GM19455 (cell line): Measurements from ENCODE around the gene COMT.

Experiments used
- ATAC-seq: cut with Tn5 transposase; IDR thresholded peaks from one replicate; pipeline ENCODE4 v1.9.1; 2021; ENCODE audit not compliant: unreplicated experiment

The COMT gene

DNA sequence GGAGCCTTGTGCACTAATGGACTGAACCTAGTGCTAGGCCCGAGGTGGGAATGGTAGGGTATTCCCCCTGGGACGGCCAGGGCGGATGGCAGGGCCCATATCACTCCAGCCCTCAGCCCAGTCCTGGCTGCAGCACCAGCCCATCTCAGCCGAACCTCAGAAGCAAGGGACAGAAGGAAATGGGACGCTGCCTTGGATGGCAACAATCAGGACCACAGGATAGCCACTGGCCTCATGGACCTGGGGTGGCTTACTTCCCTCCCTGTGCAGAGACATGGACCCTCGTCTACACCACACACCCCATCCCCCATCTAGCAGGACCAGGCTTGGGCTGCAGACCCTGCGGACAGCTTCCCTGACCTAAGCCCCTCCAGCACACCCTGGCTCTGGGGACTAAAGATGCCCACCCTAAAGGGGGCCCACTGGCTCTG is 50.9 kb downstream of the COMT start:
- no peak for ATAC-seq

DNA sequence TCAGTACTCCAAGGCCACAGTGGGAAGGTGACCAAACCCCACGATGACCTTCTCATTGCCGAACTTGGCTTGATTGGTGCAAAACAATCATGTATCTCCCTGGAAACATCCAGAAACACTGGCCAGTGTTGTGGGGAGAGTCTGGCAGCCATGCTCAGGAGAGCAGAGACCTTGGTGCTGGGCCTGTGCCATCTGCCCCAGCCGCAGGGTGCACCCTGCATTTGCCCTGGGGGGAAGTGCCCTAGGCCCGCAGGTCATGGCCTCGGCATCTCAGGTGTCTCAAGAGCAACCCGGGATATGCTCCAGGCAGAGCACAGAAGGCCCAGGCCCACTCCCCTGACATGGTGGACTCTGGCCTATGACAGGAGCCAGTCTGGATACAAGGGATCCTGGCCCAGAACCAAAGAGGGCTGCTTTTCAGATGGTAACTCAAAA is 51.4 kb downstream of the COMT start:
- no peak for ATAC-seq

DNA sequence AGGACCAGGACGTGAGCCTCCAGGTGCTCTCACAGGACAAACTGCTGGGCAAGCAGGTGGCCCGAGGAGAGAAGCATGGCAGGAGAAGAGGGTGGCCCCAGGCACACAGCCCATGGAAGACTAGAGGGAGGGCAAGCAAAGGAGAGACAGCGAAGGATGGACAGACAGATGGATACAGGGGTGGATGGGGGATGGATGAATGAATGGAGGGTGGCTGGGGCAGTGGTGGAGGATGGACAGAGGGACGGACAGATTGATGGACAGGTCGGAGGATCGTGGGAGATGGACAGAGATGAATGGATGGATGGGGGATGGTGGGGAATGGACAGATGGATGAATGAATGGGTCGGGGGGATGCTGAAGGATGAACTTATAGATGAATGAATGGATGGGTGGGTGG is 52.4 kb downstream of the COMT start:
- ATAC-seq: no peak

DNA sequence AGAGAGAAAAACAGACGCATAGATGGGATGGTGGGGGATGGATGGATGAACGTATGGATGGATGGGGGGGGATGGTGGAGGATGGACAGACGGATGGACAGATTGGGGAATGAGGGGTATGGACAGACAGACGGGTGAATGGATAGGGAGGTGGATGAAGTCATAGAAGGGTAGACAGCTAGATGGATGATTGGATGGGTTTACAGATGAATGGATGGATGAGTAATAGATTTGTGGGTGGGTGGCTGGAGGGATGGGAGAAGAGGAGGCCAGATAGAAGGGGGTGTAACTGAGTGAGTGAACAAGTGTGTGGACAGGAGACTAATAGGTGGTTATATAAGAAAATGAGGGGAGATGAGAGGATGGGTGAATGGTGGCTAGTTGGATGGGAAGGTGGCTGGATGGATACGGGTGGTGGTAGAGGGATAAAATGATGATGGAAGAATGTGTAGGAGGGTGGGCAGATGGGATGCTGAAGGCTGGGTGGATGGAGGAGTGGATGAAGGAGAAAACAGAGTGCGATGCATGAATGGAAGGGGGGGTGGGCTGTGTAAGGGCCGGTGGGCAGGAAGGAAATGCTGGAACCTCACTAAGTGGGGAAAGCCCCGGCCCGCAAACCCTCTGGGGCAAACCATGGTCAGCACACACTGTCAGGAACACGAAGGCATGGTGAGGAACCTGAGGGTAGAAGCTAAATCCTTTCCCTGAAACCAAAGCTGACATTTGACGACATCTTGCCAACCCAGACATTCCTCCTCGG is 53.5 kb downstream of the COMT start:
- no peak for ATAC-seq

DNA sequence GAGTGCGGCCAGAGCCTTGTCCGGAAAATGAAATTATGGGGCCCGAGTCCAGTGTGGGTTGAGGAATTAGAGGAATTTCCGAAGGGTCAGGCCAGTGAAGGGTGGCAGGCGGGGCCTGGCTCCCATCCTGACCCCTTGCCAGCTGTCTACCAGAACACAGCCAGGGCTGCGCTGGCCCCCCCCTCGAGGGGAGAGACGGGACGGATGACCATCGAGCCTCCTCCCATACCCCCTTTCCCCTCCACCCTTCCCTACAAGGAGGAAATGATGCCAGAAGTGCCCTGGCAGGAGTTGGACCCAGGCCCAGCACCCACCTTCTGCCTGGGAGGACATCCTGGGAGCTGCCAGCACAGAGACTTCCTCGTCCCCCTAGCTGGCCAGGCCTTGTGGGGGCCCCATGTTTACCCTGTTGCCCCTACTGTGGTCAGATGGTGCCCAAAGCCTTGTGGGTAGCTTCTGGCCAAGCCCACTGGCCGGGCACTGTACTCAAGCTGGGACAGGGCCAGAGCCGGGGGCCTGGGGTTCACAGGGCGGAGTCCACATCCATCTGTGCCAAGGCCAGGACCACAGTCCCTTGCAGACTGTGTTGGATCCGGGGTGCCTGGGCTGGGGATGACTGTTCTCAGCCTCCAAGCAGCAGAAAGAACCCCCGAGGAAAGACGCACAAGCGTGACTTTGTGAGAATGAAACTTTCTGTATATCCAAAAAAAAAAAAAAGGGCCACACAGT is 54.2 kb downstream of the COMT start:
- no peak for ATAC-seq

DNA sequence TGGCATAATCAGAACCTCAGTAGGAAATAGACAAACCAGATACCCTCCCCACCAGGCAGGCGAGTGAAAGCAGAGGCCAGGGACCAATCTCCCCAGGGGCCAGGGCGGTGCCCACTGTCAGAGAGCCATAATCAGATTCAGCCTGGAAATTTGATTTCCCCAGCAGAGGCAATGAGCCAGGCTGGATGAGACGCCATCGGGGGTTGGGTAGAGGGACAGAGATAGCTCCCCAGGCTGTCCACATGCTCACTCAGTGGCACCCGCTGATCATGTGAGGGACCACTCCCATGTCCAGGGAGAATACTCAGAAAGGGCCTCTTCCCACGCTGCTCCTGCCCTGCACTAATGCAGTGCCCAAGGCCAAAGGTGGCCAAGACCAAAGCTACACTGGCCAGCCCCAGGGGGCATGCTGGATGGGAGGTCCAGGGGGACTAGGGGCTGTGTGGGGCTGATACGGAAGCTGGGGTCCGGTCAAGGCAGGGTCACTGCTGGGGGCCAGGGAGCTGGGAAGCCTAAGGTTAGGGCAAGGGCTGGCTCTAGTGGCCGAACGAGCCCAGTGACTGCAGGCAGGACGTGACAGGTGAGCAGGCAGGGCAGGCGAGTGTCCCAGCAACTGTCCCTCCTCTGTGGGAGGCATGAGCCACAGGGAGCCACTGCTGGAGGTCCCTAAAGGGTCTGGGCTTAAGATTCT is 55.3 kb downstream of the COMT start:
- ATAC-seq: no peak

DNA sequence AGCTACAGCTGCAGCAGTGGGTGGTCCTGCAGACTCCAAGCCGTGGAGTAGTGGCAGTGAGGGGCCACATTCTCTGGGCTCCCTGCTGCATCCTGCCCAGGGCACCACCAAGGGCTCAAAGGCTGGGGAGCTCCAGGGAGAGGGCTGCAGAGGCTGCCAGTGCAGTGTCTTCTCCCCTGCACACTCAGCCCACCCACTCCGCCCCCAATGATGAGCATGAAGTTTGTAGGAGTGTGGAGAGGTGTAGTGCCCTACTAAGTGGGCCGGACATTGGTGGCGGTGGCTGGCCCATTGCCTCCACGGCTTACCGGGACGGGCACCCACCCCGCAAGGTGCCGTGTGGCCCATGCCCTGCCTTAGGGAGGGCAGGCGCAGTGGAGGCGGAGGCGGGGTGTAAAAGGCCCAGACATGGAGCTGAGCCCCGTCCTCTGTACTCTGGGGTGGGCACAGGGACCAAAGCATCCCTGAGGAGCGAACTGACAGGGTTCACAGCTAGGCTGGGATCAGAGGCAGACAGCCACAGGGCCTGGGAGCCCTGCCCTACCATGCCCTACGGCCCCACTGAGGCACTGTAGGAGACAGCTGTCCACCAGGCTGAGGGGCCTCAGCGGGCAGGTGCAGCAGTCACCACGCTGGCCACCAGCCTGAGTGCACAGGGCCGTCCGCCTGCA is 56.1 kb downstream of the COMT start:
- no peak for ATAC-seq

DNA sequence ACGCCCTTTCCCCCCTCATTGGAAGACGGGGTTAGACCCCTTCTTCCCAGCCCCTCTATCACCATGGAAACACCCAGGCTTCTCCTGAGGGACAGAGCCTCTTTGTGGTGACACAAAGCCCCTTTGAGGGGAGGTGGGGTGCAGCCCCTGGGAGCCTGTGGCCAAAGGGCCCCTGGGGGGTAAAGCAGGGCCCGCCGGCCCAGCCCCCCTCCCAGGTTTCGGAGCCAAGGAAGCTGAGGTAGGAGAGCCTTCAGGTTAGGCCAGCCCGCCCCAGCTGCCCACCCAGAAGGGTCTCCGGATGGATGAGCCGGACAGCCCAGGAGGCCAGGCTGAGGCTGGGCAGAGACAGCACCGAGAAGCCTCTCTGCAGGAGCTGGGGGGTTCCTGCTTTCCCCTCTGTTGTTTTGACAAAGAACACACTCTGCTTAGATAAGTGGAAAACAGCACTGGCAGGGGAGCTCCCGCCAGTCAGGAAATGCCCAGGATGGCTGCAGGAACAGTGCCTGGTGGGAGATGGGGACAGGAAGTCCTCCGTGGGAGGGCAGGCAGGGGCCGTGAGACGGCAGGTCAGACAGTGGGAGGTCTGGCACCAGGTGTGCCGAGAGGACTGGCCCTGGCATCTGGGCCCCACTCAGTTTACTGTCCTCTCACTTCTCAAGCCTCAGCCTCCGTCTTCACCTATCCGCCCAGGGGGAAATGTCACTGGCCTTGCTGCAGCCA is 56.8 kb downstream of the COMT start:
- no peak for ATAC-seq

DNA sequence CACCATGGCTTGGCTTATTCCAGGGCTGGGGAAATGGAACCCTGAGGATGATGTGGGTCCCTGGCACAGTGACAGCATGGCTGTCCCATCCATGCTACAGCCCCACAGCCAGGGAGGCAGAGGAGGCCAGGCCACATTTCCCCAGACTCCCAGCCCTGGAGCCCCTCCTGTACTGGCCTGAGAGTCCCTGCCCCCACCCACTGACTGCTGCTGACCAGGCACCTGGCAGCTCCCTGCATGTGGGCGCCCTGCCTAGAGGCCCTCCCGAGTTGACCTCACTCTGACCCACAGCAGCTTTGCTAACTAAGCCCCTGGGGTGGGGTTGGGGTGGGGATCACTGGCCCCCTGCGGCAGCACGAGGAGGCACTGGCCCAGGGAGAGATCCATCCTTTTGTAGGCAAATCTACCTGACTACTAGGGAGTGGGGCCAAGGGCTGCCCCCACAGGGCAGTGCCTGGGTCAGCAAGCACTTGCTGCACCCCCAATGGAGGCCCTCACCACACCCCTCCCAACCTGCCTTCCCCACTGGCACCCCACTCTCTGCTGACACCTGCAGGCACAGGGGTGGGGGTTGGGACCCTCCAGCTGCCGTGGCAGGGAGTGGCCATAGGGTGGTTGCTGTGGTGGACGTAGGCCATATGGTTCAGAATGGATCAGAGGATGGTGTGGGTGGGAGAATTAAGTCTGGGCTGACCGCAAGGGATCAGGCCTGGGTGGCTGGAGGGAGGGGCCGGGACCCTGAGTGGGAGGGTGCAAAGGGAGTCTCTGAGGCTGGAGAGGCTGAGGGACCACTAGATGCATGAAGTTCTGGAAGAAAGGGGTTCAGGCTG is 57.6 kb downstream of the COMT start:
- ATAC-seq: no peak

DNA sequence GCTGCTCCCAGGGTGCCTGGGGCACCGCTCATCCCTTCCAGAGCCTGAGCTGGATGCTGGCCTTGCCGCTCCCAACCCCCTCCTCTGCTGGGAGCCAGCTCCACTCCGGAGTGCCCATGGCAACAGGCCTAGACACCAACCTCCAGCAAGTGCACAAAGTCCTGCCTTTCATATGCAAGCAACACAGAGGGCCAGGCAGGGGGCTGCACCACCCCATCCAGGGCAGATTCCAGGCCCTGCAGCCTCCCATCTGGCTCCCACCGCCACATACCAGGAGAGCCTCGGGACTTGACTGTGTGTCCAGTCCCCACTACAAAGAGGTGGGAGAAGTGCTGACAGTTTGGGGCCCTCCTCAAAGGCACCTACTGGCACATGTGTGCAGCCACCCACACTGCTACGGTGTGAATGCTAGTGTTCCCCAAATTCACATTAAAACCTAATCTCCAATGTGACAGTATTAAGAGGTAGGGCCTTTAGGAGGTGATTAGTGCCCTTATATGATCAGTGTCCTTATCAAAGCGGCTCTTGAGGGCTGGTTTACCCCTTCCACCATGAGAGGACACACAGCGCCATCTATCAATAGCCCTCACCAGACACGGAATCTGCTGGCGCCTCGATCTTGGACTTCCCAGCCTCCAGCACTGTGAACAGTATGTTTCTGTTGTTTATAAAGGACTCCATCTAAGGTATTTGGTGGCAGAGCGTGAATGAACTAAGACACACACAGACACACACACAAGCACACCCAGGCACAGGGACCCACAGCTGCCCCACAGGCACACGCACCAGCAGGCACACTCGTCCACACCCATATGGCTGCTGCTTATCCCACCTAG is 58.9 kb downstream of the COMT start:
- ATAC-seq: no peak

DNA sequence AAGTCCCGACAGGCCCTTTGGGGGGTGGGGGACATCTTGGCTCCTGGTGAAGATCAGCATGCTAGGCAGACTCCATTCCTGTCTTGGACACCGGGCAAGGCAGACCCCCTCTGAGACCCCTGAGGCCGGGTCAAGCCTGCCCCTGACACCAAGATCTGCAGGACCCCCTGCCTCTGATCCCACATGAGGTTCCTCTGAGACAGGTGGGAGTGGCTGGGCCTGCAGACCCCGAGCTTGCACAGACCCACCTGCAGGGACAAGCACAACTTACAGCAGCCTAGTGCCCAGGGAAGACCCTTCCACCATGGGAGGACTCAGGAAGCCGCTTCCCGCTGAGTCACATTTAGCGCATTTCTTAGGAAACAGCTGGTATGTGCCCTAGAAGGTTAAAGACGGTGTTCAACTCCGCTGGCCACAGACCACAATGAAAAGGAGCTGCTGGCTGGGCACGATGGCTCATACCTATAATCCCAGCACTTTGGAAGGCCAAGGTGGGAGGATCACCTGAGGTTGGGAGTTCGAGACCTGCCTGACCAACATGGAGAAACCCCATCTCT is 59.6 kb downstream of the COMT start:
- no peak for ATAC-seq

DNA sequence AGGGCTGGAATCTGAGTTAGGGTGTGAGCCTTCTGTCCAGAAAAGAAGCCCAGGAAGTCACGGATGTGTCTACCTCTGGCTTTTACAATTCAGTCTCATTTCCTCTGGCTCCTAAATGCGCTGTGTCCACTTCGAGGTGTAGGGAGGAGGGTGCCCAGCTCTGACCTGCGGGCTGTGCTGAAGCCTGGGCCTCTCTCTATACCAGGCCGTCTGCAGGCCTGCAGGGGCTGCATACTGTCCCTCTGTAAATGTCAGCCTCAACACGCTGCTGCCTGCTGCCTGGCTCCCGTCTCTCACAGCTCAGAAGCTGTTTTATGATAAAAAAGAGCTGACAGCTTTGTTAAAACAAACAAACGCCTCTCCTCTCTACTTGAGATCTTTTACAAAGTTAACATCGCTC is 60.6 kb downstream of the COMT start:
- ATAC-seq: no peak

DNA sequence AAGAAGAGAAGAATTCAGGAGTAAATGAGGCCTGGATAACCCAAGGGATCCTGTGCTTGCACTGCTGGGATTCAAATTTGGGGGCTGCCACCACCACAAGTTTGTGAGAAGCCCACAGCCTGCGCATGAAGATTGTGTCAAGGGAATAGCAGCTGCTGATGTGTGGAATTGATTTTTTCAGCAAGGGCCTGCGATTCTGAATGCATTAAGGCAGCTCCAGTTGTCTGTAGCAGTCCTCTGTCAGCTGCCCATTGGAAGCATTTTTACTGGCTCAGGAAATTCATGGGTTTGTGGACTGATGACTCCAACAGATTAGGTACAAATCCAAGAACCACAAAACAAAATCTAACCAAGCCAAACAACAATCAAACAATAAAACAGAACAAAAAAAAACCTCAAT is 61.1 kb downstream of the COMT start:
- no peak for ATAC-seq

DNA sequence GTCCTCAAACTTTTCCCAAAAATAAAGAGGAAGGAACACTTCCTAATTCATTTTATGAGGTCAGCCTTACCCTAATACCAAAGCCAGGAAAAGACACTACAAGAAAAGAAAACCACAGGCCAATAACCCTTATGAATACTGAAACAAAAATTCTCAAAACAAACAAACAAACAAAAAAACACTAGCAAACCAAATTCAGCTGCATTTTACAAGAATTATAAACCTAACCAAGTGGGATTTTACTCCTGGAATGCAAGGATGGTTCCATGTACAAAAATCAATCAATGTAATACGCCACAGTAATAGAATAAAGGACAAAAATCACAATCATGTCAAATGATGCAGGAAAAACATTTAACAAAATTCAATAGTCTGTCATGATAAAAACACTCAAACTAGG is 61.7 kb downstream of the COMT start:
- ATAC-seq: no peak

DNA sequence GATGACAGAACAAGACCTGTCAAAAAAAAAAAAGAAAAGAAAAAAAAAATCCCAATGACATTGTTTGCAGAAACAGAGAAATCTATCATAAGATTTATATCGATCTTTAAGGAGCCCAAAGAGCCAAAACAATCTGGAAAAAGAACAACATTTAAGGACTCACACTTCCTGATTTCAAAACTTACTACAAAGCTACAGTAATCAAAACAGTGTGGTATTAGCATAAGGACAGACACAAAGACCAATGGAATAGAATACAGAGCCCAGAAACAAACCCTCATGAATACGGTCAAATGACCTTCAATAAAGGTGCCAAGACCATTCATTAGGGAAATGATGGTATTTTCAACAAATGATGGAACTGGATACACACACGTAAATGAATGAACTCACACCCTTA is 62.9 kb downstream of the COMT start:
- ATAC-seq: no peak

DNA sequence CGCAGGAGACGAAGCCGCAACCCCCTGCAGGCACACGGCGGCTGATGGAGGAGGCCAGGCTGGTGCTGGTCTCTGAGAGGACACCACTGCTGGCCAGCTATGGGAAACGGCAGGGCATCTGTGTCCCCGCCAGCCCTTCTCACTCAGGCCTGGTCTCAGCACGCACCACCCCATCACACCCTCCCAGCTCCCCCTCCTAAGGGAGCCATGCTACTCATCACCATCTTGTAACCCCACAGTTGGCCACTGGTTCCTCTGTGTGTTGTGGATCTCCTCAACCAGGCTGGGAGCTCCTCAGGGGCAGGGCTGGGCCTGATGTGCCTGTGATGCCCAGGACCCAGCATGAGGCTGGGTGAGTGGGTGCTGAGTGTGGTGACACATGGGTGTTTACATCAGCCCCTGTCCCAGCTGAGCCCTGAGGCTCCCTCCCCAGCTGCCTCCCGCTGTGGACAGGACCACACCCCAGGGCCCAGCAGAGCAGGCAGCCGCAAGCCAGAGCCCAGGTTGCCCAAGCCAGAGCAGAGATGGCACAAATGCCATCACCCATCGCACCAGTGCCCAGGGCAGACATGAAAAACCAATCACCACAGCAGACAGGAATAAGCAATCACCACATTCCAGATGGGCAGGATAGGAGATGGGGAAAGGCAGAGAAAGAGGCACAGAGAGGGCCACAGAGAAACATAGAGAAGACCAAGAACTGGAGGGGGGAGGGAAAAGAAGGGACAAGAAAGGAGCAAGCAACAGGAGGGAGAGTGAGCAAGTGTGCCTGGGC is 66.8 kb downstream of the COMT start:
- no peak for ATAC-seq

DNA sequence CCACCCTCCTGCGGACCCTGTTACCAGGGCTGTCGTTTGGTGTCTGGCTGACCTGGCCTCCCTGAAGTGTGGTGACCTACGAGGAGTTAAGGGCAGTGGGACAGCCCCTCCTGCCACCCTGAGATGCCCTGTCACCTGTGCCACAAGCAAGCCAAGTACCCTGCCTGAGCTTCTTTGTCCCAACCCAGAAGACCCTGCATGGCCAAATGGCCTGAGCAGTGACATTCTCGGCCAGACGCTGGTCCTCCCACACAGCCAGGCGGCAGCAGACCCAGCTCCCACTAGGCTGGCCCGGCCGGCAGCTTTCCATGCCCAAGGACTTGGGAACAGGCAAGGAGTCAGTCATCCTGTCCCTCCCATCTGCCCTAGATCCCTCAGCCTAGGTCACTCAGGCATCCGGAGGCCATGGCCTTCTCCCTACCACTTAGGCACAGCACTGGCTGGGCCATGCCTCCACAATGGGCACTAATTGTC is 67.5 kb downstream of the COMT start:
- no peak for ATAC-seq
